Endodermal cell (in vitro differentiated cells): ENCODE data around the gene VTA1. TPM values are rescaled to one million over a fixed set of nuclear protein-coding genes. Genes with fewer than 3 reads are reported as not detected.

Experiments used
- DNase-seq: peaks from one replicate; pipeline ENCODE4 v3.0.0-alpha.2; 2017
- H3K27ac ChIP-seq: 2 replicates; pipeline ENCODE4 v1.5.1; 2013; ENCODE audit warnings: mild to moderate bottlenecking, low read depth, low read length, moderate library complexity
- H3K27me3 ChIP-seq: 2 replicates; pipeline ENCODE4 v1.6.1; 2013; ENCODE audit warnings: mild to moderate bottlenecking, low read length, moderate library complexity; ENCODE audit not compliant: insufficient read depth, control insufficient read depth, poor library complexity, severe bottlenecking
- H3K36me3 ChIP-seq: 2 replicates; pipeline ENCODE4 v1.7.0; 2013; ENCODE audit warnings: mild to moderate bottlenecking, low read length, moderate library complexity; ENCODE audit not compliant: control insufficient read depth, insufficient read depth
- H3K4me1 ChIP-seq: one replicate; pipeline ENCODE4 v1.7.0; 2013; ENCODE audit warnings: low read length; ENCODE audit not compliant: control insufficient read depth, insufficient read depth
- H3K4me3 ChIP-seq: 2 replicates; pipeline ENCODE4 v1.5.1; 2013; ENCODE audit warnings: mild to moderate bottlenecking, low read length, moderate library complexity
- H3K9ac ChIP-seq: 2 replicates; pipeline ENCODE4 v1.6.1; 2013; ENCODE audit warnings: mild to moderate bottlenecking, low read length, moderate library complexity; ENCODE audit not compliant: poor library complexity, severe bottlenecking; ENCODE audit errors: extremely low read depth
- H3K9me3 ChIP-seq: 2 replicates; pipeline ENCODE4 v1.6.1; 2013; ENCODE audit warnings: mild to moderate bottlenecking, low read length, moderate library complexity; ENCODE audit not compliant: control insufficient read depth
- H3K27ac Mint-ChIP-seq: 2 replicates; pipeline ENCODE4 v1.8.0; 2020; ENCODE audit warnings: mixed read lengths
- H3K27me3 Mint-ChIP-seq: 2 replicates; pipeline ENCODE4 v1.8.0; 2021; ENCODE audit warnings: mild to moderate bottlenecking, mixed read lengths; ENCODE audit not compliant: insufficient read depth
- H3K36me3 Mint-ChIP-seq: 2 replicates; pipeline ENCODE4 v1.8.0; 2020; ENCODE audit warnings: low read depth, mixed read lengths
- H3K4me1 Mint-ChIP-seq: 2 replicates; pipeline ENCODE4 v1.8.0; 2020; ENCODE audit warnings: mixed read lengths
- H3K4me3 Mint-ChIP-seq: 2 replicates; pipeline ENCODE4 v1.8.0; 2020; ENCODE audit warnings: mild to moderate bottlenecking, moderate library complexity, mixed read lengths
- H3K9me3 Mint-ChIP-seq: 2 replicates; pipeline ENCODE4 v1.8.0; 2020; ENCODE audit warnings: mild to moderate bottlenecking, mixed read lengths
- CTCF ChIP-seq: fragments of 200-600 bp; sonication (generic); conservative IDR thresholded peaks from 2 replicates; pipeline ENCODE4 v1.5.0; 2021; ENCODE audit warnings: antibody characterized with exemption, mild to moderate bottlenecking
- WGBS, 2 experiments: methylation state at CpG; one replicate each; pipeline versions ENCODE4 v1.1.5 to v1.1.7; 2013; ENCODE audit warnings: missing lambda C conversion rate in 2 of 2, mixed read lengths in 1 of 2; ENCODE audit not compliant: insufficient coverage in 1 of 2, insufficient read length in 1 of 2; 5-methylcytosine and 5-hydroxymethylcytosine counted together
- total RNA-seq, 2 donors: library from RNA; stranded (reverse); fragmentation: NEBNext Ultra II Directional in 1 of 2; extraction: Animal tissue kit (Norgen Biotek cat#: 25700) in 1 of 2; gene quantifications; 2 replicates in 1 of 2; 3 replicates in 1 of 2; pipeline ENCODE4 v1.2.1, GENCODE V29; 2021

The VTA1 gene
- total RNA-seq, 2 donors from 2014 or later = 64.4 to 68.8 TPM

- Histone ChIP-seq H3K27ac (no peak overlapping the region), H3K27me3 (no peaks in the 10 kb centered on the region), H3K4me1 (no peaks in the 10 kb centered on the region), H3K36me3 (peaks cover 52% of the 10 kb centered on the region), H3K9ac (no peak overlapping the region), H3K9me3 (no peaks in the 10 kb centered on the region), H3K4me3 (no peak overlapping the region)
- no peak for TF ChIP-seq CTCF
- Mint-ChIP-seq H3K27me3 (no peaks in the 10 kb centered on the region), H3K9me3 (no peaks in the 10 kb centered on the region), H3K4me3 (no peak overlapping the region), H3K27ac (no peak overlapping the region), H3K36me3 (peaks cover 24% of the 10 kb centered on the region), H3K4me1 (no peaks in the 10 kb centered on the region)
- 88% methylated on average over 3 of the region's 3 CpGs; no CpG with 5 or more reads in 1 of the 2 experiments for WGBS, 2 experiments
- DNase-seq = no peak
These were observed 54.0 kb downstream of the VTA1 start for GRCh38 chr6:142200846-142201628.

DNA sequence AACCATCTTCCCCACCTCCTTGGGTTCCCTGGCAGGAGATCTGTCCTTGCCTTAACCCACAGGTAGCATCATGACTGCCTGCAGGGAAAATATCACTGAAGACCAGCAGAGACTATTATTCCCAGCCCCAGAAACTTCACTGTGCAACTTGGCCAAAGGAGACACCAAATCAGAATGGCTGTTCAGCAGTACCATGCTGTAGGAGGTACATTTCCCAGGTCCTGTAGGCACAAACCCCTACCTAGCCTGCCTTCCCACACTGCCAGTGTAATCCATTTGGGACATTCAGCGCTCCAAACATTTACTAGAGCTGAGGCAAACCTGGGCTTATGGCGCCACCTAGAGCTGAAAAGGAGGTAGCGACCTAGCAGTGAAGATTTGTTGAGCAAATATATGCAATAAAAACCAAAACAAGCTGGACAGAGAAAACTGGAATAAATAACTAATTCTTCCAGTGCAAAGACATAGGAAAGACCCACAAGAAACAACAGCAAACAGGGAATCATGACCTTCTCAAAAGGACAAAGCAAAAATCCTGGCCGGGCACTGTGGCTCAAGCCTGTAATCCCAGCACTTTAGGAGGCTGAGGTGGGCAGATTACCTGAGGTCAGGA is 60.3 kb downstream of the VTA1 start:
- Histone ChIP-seq H3K27ac (no peak overlapping the region), H3K9ac (no peak overlapping the region), H3K27me3 (no peaks in the 10 kb centered on the region), H3K4me3 (no peak overlapping the region), H3K4me1 (no peaks in the 10 kb centered on the region), H3K9me3 (peaks cover 23% of the 10 kb centered on the region), H3K36me3 (peaks cover 60% of the 10 kb centered on the region)
- peak; percentile 85 for DNase-seq
- WGBS, 2 experiments = 36 to 52% methylated on average over 2 to 4 of the region's 4 CpGs
- Mint-ChIP-seq H3K27me3 (no peaks in the 10 kb centered on the region), H3K9me3 (peaks cover 8% of the 10 kb centered on the region), H3K36me3 (peaks cover 43% of the 10 kb centered on the region), H3K4me1 (no peaks in the 10 kb centered on the region), H3K4me3 (no peak overlapping the region), H3K27ac (peak overlapping the region; percentile 59)
- peak; percentile 95 for TF ChIP-seq CTCF

DNA sequence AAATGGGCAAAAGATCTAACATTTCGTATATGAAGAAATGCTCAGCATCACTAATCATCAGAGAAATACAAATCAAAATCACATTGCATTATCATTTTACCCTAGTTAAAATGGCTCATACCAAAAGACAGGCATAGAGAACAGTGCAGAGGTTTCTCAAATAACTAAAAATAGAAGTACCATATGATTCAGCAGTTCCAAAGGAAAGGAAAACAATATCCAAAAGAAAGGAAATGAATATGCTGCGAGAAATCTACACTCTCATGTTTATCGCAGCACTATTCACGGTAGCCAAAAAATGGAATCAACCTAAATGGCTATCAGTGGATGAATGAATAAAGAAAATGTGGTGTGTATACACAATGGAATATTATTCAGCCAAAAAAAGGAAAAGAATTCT is 63.5 kb downstream of the VTA1 start:
- no peak overlapping the region for H3K9ac ChIP-seq
- H3K36me3 ChIP-seq = peaks cover 57% of the 10 kb centered on the region
- no peaks in the 10 kb centered on the region for H3K4me1 ChIP-seq
- no peak overlapping the region for H3K4me3 ChIP-seq
- Mint-ChIP-seq H3K27ac (no peak overlapping the region), H3K4me1 (no peaks in the 10 kb centered on the region), H3K9me3 (peaks cover 24% of the 10 kb centered on the region), H3K4me3 (no peak overlapping the region), H3K27me3 (no peaks in the 10 kb centered on the region), H3K36me3 (peaks cover 53% of the 10 kb centered on the region)
- no peaks in the 10 kb centered on the region for H3K27me3 ChIP-seq
- no peak overlapping the region for H3K27ac ChIP-seq
- no peak for TF ChIP-seq CTCF
- WGBS, 2 experiments = 97 to 100% methylated on average over 4 of the region's 4 CpGs
- no peak for DNase-seq
- H3K9me3 ChIP-seq = peaks cover 39% of the 10 kb centered on the region
